HUDEP-2 (cell line): Measurements from ENCODE around the gene NUDT3.

Experiments used
- DNase-seq, 76 experiments: peaks; one replicate each; lab custom pipeline; 2025; ENCODE audit not compliant: unreplicated experiment in 76 of 76; lab: John Stamatoyannopoulos, UW

NUDT3 gene

GRCh38 chr6:34243131-34243771 lies 149.2 kb downstream of the NUDT3 start:
- DNase-seq: no peak

GRCh38 chr6:34242252-34243130 lies 150.0 kb downstream of the NUDT3 start:
- no peak for DNase-seq

- DNase-seq: no peak
Measured at GRCh38 chr6:34241351-34242215, 150.9 kb downstream of the NUDT3 start.

- DNase-seq: peak in 12 of 76 experiments; percentile 19 to 48 (median 30)
Measured at GRCh38 chr6:34240329-34241248, 151.9 kb downstream of the NUDT3 start.

GRCh38 chr6:34239893-34240292 lies 152.6 kb downstream of the NUDT3 start:
- no peak for DNase-seq

GRCh38 chr6:34239500-34239825 lies 153.0 kb downstream of the NUDT3 start:
- DNase-seq: peak in 1 of 76 experiments; percentile 30

GRCh38 chr6:34238585-34239499 lies 153.6 kb downstream of the NUDT3 start:
- peak in 2 of 76 experiments; percentile 56 to 62 for DNase-seq

GRCh38 chr6:34237722-34238584 lies 154.5 kb downstream of the NUDT3 start:
- peak in 67 of 76 experiments; percentile 23 to 85 (median 71) for DNase-seq

GRCh38 chr6:34237316-34237721 lies 155.2 kb downstream of the NUDT3 start:
- DNase-seq: peak in 4 of 76 experiments; percentile 32 to 49 (median 36)

- peak in 75 of 76 experiments; percentile 66 to 96 (median 90) for DNase-seq
Measured at GRCh38 chr6:34236443-34237315, 155.8 kb downstream of the NUDT3 start, which contains the start of gene HMGA1. Gene HMGA1, plus strand, starts transcription at chr6:34236873. Its CDS starts 3,908 bp downstream, at chr6:34240781.

- peak in 42 of 76 experiments; percentile 37 to 91 (median 64) for DNase-seq
Measured at GRCh38 chr6:34236131-34236442, 156.4 kb downstream of the NUDT3 start.

- peak in 56 of 76 experiments; percentile 31 to 91 (median 64) for DNase-seq
Measured at GRCh38 chr6:34235307-34236130, 156.9 kb downstream of the NUDT3 start.

- DNase-seq: no peak
Measured at GRCh38 chr6:34234667-34235306, 157.7 kb downstream of the NUDT3 start.

GRCh38 chr6:34233867-34234266 lies 158.6 kb downstream of the NUDT3 start:
- DNase-seq: no peak

GRCh38 chr6:34232901-34233300 lies 159.6 kb downstream of the NUDT3 start:
- DNase-seq: no peak
